GM18507 (cell line): ENCODE data around the gene ARHGAP9.
"Not testable (repeated sequence)": the region's sequence is repeated elsewhere in the genome, so short reads cannot be mapped to it uniquely, and the experiment has no call there.

Experiments
- DNase-seq: peaks from one replicate; pipeline ENCODE4 v3.0.0; 2011; ENCODE audit warnings: low read depth; ENCODE audit not compliant: insufficient read length; ENCODE audit errors: extremely low spot score
- FAIRE-seq: peaks from 2 replicates; lab custom pipeline; 2011; peaks lifted over from hg19 to GRCh38; lab: Jason Lieb, UNC

The ARHGAP9 gene

DNA sequence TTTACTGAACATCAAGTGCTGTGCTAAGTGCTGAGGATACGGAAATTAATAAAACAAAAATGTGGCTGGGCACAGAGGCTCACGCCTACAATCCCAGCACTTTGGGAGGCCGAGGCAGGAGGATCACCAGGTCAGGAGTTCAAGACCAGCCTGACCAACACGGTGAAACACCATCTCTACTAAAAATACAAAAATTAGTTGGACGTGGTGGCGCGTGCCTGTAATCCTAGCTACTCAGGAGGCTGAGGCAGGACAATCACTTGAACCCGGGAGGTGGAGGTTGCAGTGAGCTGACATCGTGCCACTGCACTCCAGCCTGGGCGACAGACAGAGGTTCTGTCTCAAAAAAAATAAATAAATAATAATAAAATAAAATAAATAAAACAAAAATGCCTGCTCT is 52.7 kb downstream of the ARHGAP9 start:
- DNase-seq, FAIRE-seq: not testable (repeated sequence)
